Hematopoietic multipotent progenitor cell treated with erythropoietin and hydrocortisone succinate and interleukin-3 and kit ligand, for 17 days (in vitro differentiated cells): ENCODE data around the gene FAM234A.
"Not testable (repeated sequence)": the region's sequence is repeated elsewhere in the genome, so short reads cannot be mapped to it uniquely, and the experiment has no call there.

Experiments
- DNase-seq: peaks from one replicate; pipeline ENCODE4 v3.0.0-alpha.2; 2015; ENCODE audit warnings: low spot score

FAM234A gene

GRCh38 chr16:234468-235305 is at the start of gene FAM234A:
FAM234A (plus strand) TSS chr16:234821; CDS start chr16:254414, 19,593 bp downstream.
- DNase-seq: peak; percentile 97

DNA sequence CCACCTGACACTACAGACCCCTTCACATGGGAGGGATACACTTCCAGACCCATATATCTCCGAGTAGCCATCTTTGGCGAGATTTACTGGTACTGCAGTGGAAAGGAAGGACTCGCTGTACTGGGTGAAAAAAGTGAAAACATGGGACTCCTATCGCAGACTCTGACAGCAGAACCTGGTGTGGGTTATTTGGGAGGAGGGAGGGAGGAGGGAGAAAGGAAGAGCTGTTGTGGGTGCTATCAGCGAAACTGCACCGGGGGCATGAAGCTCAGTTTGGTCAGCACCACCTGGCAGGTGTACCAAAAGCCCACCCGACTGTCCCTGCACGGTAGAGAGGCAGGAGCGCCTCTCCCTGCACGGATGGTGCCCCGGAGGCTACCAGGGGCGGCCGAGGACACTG is 49.4 kb upstream of the FAM234A start:
- no peak for DNase-seq

DNA sequence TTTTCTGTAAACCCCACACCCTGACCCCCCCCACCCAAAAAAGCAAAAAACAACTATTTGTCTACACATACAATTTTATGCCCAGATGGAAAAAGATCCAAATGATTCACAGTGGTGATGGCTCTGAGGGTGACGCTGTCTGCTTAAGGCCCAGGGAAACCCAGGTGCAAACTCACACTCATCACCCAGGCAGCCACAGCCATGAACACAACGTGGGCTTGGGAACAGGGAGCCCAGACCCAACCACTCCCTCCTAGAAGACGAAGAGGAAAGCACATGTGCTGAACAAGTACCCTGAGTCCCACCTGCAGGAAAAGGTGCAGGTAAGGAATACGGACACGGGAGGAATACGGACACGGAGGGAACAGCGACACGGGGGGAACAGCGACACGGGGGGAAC is 48.9 kb upstream of the FAM234A start:
- DNase-seq: no peak

DNA sequence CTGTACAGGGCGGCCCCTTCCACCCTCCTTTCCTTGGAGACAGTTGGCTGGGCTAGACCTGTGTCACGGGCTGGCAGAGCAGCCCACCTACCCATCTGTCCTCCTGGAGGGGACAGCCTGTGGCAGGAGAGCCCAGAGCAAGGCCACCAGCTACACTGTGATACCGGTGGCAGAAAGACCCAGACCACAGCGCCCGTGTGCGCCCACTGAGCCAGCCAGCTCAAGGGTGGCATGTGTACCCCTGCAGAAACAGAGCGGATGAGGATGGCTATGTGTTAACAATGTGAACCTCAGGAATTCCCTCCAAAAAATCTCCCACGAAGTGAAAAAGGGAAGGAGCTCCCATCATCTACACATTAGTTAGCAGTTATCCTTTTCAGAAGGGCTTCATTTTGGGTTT is 47.3 kb upstream of the FAM234A start:
- DNase-seq: peak; percentile 7

DNA sequence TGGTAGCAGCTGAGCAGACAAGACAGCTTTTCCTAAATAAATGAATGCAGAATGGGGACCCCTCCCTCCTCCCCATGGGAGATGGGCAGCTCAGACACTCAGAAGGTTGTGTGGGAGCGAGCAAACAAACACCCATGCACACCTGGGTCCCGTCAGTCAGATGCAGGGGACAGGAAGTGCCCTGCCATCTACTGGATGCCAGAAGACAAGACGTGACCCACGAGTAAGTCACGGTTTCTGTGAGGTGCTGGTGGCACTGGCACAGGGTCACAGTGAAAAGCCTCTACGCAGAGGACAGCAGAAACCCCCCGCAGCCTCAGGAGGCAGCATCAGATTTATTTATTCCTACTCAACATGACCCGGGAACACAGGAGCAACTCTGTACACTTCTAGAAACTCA is 45.9 kb upstream of the FAM234A start:
- DNase-seq: peak; percentile 51

GRCh38 chr16:189604-190186 is 44.9 kb upstream of the FAM234A start:
- DNase-seq: no peak

- DNase-seq: peak; percentile 5
Observed at GRCh38 chr16:191831-192230, 42.8 kb upstream of the FAM234A start.

GRCh38 chr16:192686-193085 is 41.9 kb upstream of the FAM234A start:
- no peak for DNase-seq

GRCh38 chr16:193441-193840 is 41.2 kb upstream of the FAM234A start:
- DNase-seq: no peak

GRCh38 chr16:194516-194915 is 40.1 kb upstream of the FAM234A start:
- DNase-seq: no peak

GRCh38 chr16:200388-200787 is 34.2 kb upstream of the FAM234A start:
- no peak for DNase-seq

GRCh38 chr16:203246-203645 is 31.4 kb upstream of the FAM234A start:
- no peak for DNase-seq

GRCh38 chr16:204046-204445 is 30.6 kb upstream of the FAM234A start:
- not testable (repeated sequence) for DNase-seq

- not testable (repeated sequence) for DNase-seq
Observed at GRCh38 chr16:209359-209758, 25.3 kb upstream of the FAM234A start.

GRCh38 chr16:211631-212180 is 22.9 kb upstream of the FAM234A start:
- not testable (repeated sequence) for DNase-seq

DNA sequence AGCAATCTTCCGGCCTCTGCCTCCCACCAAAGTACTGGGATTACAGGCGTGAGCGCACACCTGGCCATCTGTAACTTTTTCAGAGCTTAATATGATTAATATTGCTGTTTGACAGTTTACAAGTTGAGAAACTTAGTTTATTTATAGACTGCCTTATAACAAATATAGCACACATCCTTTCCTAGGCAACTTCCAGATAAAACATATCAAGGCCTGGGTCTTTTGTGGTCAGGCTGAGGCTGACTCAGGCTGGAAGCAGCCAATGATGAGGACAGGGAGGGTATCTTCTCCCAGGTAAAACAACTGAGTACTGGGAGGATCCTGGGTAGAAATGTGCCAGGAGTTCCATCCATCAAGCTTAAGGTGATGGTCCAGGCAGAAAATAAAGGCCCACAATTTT is 21.6 kb upstream of the FAM234A start:
- no peak for DNase-seq

GRCh38 chr16:220021-220420 is 14.6 kb upstream of the FAM234A start:
- DNase-seq: no peak

GRCh38 chr16:228151-228851 is 6.3 kb upstream of the FAM234A start:
- DNase-seq: no peak

- DNase-seq: peak; percentile 80
Observed at GRCh38 chr16:228852-229730, 5.5 kb upstream of the FAM234A start, which contains the start of gene LUC7L. LUC7L (minus strand) TSS chr16:229449; CDS start chr16:229339, 110 bp downstream.

- DNase-seq: no peak
Observed at GRCh38 chr16:229731-230281, 4.8 kb upstream of the FAM234A start.

- DNase-seq: not testable (repeated sequence)
Observed at GRCh38 chr16:230351-230750, 4.3 kb upstream of the FAM234A start.
